WTC11 (cell line): ENCODE data around the gene CREB3L1. TPM values are rescaled to one million over a fixed set of nuclear protein-coding genes. Genes with fewer than 3 reads are reported as not detected.
A peak's percentile ranks its signal among the peaks of the same experiment; 100 is the strongest.

Experiments used
- ATAC-seq: fragments of 200-7000 bp; cut with Tn5 transposase; 2 replicates; pipeline ENCODE4 v1.10.0; 2021; ENCODE audit warnings: mild to moderate bottlenecking, moderate library complexity
- CTCF ChIA-PET: fragments of 300-600 bp; sonication (Branson Sonifier 250); formaldehyde crosslinking; loops from one replicate; lab custom pipeline; 2021; ENCODE audit warnings: antibody characterized with exemption; lab: Charles Lee
- POLR2A ChIA-PET: fragments of 350-600 bp; sonication (Branson Sonifier 250); formaldehyde crosslinking; loops from one replicate; lab custom pipeline; 2021; ENCODE audit warnings: antibody characterized with exemption; lab: Charles Lee
- DNase-seq: peaks from one replicate; pipeline ENCODE4 v3.0.0; 2021; ENCODE audit warnings: low spot score
- H3K27ac Mint-ChIP-seq: 2 replicates; pipeline ENCODE4 v1.8.0; 2021; ENCODE audit warnings: mixed read lengths
- H3K27me3 Mint-ChIP-seq: 2 replicates; pipeline ENCODE4 v1.8.0; 2021; ENCODE audit warnings: low read depth, mild to moderate bottlenecking, moderate library complexity, mixed read lengths
- H3K36me3 Mint-ChIP-seq: 2 replicates; pipeline ENCODE4 v1.8.0; 2021; ENCODE audit warnings: mixed read lengths
- H3K4me1 Mint-ChIP-seq: 2 replicates; pipeline ENCODE4 v1.8.0; 2022; ENCODE audit warnings: mixed read lengths
- H3K4me3 Mint-ChIP-seq: 2 replicates; pipeline ENCODE4 v1.8.0; 2021; ENCODE audit warnings: mild to moderate bottlenecking, moderate library complexity, mixed read lengths
- H3K9me3 Mint-ChIP-seq: 2 replicates; pipeline ENCODE4 v1.8.0; 2021; ENCODE audit warnings: mixed read lengths
- E2F5 ChIP-seq: sonication (generic); formaldehyde crosslinking; IDR thresholded peaks from 2 replicates; pipeline ENCODE4 v1.8.1; 2022; ENCODE audit warnings: mild to moderate bottlenecking, moderate library complexity, missing genetic modification reagents
- EMX1 ChIP-seq: fragments of 250-450 bp; sonication (Bioruptor Pico); IDR thresholded peaks from 2 replicates; pipeline ENCODE4 v1.8.0; 2021; ENCODE audit warnings: mild to moderate bottlenecking
- ETV6 ChIP-seq: sonication (generic); formaldehyde crosslinking; IDR thresholded peaks from 2 replicates; pipeline ENCODE4 v1.8.1; 2022; ENCODE audit warnings: mild to moderate bottlenecking, missing genetic modification reagents
- FOXK1 ChIP-seq: sonication (generic); formaldehyde crosslinking; IDR thresholded peaks from 2 replicates; pipeline ENCODE4 v1.8.0; 2022; ENCODE audit warnings: mild to moderate bottlenecking, moderate library complexity, missing genetic modification reagents
- FOXP4 ChIP-seq: sonication (generic); formaldehyde crosslinking; IDR thresholded peaks from 2 replicates; pipeline ENCODE4 v1.8.0; 2022; ENCODE audit warnings: mild to moderate bottlenecking, missing genetic modification reagents
- MXD4 ChIP-seq: fragments of 250-450 bp; sonication (Bioruptor Pico); IDR thresholded peaks from 2 replicates; pipeline ENCODE4 v1.8.0; 2021; ENCODE audit warnings: mild to moderate bottlenecking, moderate library complexity, borderline replicate concordance
- NFE2L1 ChIP-seq: sonication (generic); formaldehyde crosslinking; IDR thresholded peaks from 2 replicates; pipeline ENCODE4 v1.8.1; 2023; ENCODE audit warnings: missing genetic modification reagents
- NR2C2 ChIP-seq: sonication (generic); formaldehyde crosslinking; IDR thresholded peaks from 2 replicates; pipeline ENCODE4 v1.8.0; 2022; ENCODE audit warnings: mild to moderate bottlenecking, missing genetic modification reagents
- PRRX2 ChIP-seq: fragments of 250-450 bp; sonication (Bioruptor Pico); IDR thresholded peaks from 2 replicates; pipeline ENCODE4 v1.8.0; 2021; ENCODE audit warnings: mild to moderate bottlenecking
- USF1 ChIP-seq: sonication (generic); formaldehyde crosslinking; IDR thresholded peaks from 2 replicates; pipeline ENCODE4 v1.8.0; 2022; ENCODE audit warnings: mild to moderate bottlenecking, missing genetic modification reagents
- USF2 ChIP-seq: sonication (generic); formaldehyde crosslinking; IDR thresholded peaks from 2 replicates; pipeline ENCODE4 v1.8.1; 2023; ENCODE audit warnings: mild to moderate bottlenecking, missing genetic modification reagents, moderate library complexity
- ZNF416 ChIP-seq: fragments of 250-450 bp; sonication (Bioruptor Pico); IDR thresholded peaks from 2 replicates; pipeline ENCODE4 v1.9.0; 2021; ENCODE audit warnings: mild to moderate bottlenecking, inconsistent platforms
- ZNF532 ChIP-seq: fragments of 250-450 bp; sonication (Bioruptor Pico); IDR thresholded peaks from 2 replicates; pipeline ENCODE4 v1.9.0; 2021; ENCODE audit warnings: mild to moderate bottlenecking, borderline replicate concordance
- total RNA-seq: library from RNA; stranded (reverse); gene quantifications from 3 replicates; pipeline ENCODE4 v1.2.3, GENCODE V29; 2021
- TF ChIP-seq, protein P1 (sequence below): sonication (generic); formaldehyde crosslinking; conservative IDR thresholded peaks from 2 replicates; pipeline ENCODE4 v1.8.1; 2023; ENCODE audit warnings: mild to moderate bottlenecking, low read depth, missing genetic modification reagents, moderate library complexity
- TF ChIP-seq, protein P2 (sequence below): sonication (generic); formaldehyde crosslinking; IDR thresholded peaks from 2 replicates; pipeline ENCODE4 v1.8.1; 2023; ENCODE audit warnings: mild to moderate bottlenecking, moderate library complexity, missing genetic modification reagents
- TF ChIP-seq, protein P3 (sequence below): sonication (generic); formaldehyde crosslinking; IDR thresholded peaks from 2 replicates; pipeline ENCODE4 v1.8.0; 2022; ENCODE audit warnings: mild to moderate bottlenecking, missing genetic modification reagents

Gene CREB3L1
- total RNA-seq, 1 experiment from 2014 or later, result 10.9 TPM

DNA sequence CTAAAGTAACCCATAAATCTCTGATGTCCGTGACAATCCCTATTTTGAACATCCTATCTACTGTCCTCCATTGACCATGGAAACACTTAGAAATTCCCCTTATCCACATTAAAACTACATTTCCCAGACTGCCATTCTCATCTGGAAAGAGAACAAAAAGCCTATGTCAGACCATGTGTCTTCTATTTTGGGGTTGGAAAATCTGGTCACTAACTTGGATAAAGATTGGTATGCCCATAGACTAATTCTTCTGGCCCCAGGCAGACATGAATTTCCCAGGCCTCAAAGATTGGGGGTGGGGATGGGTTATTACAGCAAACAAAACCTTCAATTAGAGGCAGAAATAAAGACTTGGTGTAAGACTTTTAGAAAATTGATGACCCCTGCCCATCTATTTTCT is 30.9 kb upstream of the CREB3L1 start (continued):
- TF ChIP-seq, protein P1, sequence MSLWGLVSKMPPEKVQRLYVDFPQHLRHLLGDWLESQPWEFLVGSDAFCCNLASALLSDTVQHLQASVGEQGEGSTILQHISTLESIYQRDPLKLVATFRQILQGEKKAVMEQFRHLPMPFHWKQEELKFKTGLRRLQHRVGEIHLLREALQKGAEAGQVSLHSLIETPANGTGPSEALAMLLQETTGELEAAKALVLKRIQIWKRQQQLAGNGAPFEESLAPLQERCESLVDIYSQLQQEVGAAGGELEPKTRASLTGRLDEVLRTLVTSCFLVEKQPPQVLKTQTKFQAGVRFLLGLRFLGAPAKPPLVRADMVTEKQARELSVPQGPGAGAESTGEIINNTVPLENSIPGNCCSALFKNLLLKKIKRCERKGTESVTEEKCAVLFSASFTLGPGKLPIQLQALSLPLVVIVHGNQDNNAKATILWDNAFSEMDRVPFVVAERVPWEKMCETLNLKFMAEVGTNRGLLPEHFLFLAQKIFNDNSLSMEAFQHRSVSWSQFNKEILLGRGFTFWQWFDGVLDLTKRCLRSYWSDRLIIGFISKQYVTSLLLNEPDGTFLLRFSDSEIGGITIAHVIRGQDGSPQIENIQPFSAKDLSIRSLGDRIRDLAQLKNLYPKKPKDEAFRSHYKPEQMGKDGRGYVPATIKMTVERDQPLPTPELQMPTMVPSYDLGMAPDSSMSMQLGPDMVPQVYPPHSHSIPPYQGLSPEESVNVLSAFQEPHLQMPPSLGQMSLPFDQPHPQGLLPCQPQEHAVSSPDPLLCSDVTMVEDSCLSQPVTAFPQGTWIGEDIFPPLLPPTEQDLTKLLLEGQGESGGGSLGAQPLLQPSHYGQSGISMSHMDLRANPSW (CRISPR knock-in tag), result no peak
- TF ChIP-seq NFE2L1 (CRISPR knock-in tag), result no peak
- TF ChIP-seq, protein P2, sequence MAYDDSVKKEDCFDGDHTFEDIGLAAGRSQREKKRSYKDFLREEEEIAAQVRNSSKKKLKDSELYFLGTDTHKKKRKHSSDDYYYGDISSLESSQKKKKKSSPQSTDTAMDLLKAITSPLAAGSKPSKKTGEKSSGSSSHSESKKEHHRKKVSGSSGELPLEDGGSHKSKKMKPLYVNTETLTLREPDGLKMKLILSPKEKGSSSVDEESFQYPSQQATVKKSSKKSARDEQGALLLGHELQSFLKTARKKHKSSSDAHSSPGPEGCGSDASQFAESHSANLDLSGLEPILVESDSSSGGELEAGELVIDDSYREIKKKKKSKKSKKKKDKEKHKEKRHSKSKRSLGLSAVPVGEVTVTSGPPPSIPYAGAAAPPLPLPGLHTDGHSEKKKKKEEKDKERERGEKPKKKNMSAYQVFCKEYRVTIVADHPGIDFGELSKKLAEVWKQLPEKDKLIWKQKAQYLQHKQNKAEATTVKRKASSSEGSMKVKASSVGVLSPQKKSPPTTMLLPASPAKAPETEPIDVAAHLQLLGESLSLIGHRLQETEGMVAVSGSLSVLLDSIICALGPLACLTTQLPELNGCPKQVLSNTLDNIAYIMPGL (CRISPR knock-in tag), result no peak
- TF ChIP-seq FOXK1, result no peak

DNA sequence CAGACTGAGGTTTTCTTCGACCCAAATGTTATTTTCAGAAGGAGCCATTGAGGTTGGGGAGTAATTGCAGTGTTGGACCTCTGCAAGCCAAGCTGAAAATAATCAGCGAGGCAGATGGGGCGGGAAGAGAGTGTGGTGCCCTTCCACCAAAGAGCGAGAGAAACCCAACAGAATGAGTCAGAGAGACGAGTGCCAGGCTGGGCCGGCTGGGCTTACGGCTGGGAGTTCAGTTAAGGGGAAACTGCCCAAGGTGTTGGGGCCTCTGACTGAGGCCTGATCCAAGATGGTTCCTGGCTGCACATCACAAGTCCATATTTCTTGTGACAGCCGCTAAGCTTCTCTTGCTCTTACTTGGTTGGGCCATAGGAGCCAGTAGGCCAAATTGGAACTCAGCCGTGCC is 30.4 kb upstream of the CREB3L1 start:
- H3K27me3 Mint-ChIP-seq, result peaks cover 2% of the 10 kb centered on the region; the same call in 1 of the 2 replicates
- CTCF ChIA-PET, result interaction anchor here (0.6 to 1.4 kb wide), 3 partner anchors 24 to 68 kb away, joined by 3 to 5 read pairs (median 4); no protein-coding TSS in a partner anchor
- H3K27ac Mint-ChIP-seq, result no peak overlapping the region
- POLR2A ChIA-PET, result no interaction called here
- H3K4me3 Mint-ChIP-seq, result no peak overlapping the region
- TF ChIP-seq MXD4 (CRISPR knock-in tag) (no peak), EMX1 (CRISPR knock-in tag) (no peak), USF2 (CRISPR knock-in tag) (no peak), FOXP4 (CRISPR knock-in tag) (no peak)
- peaks cover 32% of the 10 kb centered on the region for H3K4me1 Mint-ChIP-seq
- ATAC-seq, result no peak
- H3K36me3 Mint-ChIP-seq, result no peaks in the 10 kb centered on the region
- no peak for DNase-seq
- no peaks in the 10 kb centered on the region for H3K9me3 Mint-ChIP-seq

- DNase-seq, result peak; percentile 75
- TF ChIP-seq USF1 (CRISPR knock-in tag), result peak; percentile 39; the same call in 1 of the 2 replicates
- TF ChIP-seq, protein P3, sequence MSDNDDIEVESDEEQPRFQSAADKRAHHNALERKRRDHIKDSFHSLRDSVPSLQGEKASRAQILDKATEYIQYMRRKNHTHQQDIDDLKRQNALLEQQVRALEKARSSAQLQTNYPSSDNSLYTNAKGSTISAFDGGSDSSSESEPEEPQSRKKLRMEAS (CRISPR knock-in tag), result peak; percentile 86
- no peak for TF ChIP-seq ZNF416 (CRISPR knock-in tag)
- TF ChIP-seq, protein P2 (CRISPR knock-in tag), result peak; percentile 47; the same call in 1 of the 2 replicates
- TF ChIP-seq ETV6 (CRISPR knock-in tag), result 0 out of 2 replicates have a peak, but pooled peaks have one; percentile 33
- TF ChIP-seq E2F5 (CRISPR knock-in tag), result no peak
- 0 out of 2 replicates have a peak, but pooled peaks have one; percentile 45 for TF ChIP-seq PRRX2 (CRISPR knock-in tag)
- 0 out of 2 replicates have a peak, but pooled peaks have one; percentile 56 for TF ChIP-seq ZNF532 (CRISPR knock-in tag)
- no peak for TF ChIP-seq NR2C2 (CRISPR knock-in tag)
Measured at GRCh38 chr11:46247659-46248058, 29.8 kb upstream of the CREB3L1 start.

More at GRCh38 chr11:46247659-46248058, 29.8 kb upstream of the CREB3L1 start:
- H3K4me1 Mint-ChIP-seq, result peaks cover 27% of the 10 kb centered on the region
- H3K36me3 Mint-ChIP-seq, result no peaks in the 10 kb centered on the region
- ATAC-seq, result peak; percentile 48
- no peaks in the 10 kb centered on the region for H3K9me3 Mint-ChIP-seq
- peak overlapping the region; percentile 33 for H3K27ac Mint-ChIP-seq
- CTCF ChIA-PET, result interaction anchor here (0.7 to 2.8 kb wide), 4 partner anchors 9 to 113 kb away, joined by 4 to 21 read pairs (median 5); no protein-coding TSS in a partner anchor
- POLR2A ChIA-PET, result no interaction called here
- peaks cover 2% of the 10 kb centered on the region; the same call in 1 of the 2 replicates for H3K27me3 Mint-ChIP-seq
- no peak overlapping the region for H3K4me3 Mint-ChIP-seq
